Thyroid gland (tissue), 4 donors: Measurements from ENCODE around the gene PLXNC1.

Experiments
- POLR2A ChIP-seq, 2 donors: fragments of 450-650 bp; IDR thresholded peaks; one replicate each; pipeline ENCODE4 v1.6.1; 2017; ENCODE audit warnings: antibody characterized with exemption in 2 of 2, mild to moderate bottlenecking in 2 of 2, moderate library complexity in 1 of 2
- TF ChIP-seq, protein P1 (sequence below), 6 experiments: fragments of 200-600 bp in 3 of 6; fragments of 450-650 bp in 3 of 6; sonication (generic) in 3 of 6; IDR thresholded peaks; one replicate each; pipeline ENCODE4 v1.5.1; 2016 to 2019; ENCODE audit warnings: antibody characterized with exemption in 6 of 6, mild to moderate bottlenecking in 2 of 6, inconsistent platforms in 1 of 6, moderate library complexity in 1 of 6

DNA sequence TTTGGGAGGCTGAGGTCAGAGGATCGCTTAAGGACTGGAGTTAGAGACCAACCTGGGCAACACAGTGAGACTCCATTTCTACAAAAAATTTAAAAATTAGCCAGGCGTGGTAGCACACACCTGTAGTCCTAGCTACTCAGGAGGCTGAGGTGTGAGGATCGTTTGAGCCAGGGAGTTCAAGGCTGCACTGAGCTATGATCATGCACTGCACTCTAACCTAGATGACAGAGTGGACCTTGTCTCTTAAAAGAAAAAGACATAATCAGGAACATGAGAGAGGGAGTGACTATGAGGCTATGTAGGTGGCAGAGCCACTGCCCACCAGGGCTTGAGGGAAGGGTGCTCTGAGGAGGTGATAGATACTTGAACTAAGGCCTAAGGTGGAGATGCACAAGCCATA is 49.2 kb upstream of the PLXNC1 start:
- TF ChIP-seq, protein P1, sequence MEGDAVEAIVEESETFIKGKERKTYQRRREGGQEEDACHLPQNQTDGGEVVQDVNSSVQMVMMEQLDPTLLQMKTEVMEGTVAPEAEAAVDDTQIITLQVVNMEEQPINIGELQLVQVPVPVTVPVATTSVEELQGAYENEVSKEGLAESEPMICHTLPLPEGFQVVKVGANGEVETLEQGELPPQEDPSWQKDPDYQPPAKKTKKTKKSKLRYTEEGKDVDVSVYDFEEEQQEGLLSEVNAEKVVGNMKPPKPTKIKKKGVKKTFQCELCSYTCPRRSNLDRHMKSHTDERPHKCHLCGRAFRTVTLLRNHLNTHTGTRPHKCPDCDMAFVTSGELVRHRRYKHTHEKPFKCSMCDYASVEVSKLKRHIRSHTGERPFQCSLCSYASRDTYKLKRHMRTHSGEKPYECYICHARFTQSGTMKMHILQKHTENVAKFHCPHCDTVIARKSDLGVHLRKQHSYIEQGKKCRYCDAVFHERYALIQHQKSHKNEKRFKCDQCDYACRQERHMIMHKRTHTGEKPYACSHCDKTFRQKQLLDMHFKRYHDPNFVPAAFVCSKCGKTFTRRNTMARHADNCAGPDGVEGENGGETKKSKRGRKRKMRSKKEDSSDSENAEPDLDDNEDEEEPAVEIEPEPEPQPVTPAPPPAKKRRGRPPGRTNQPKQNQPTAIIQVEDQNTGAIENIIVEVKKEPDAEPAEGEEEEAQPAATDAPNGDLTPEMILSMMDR (IDR thresholded peaks at IDR 0.05) = no peak
- no peak for TF ChIP-seq POLR2A (IDR thresholded peaks at IDR 0.05)
